Measurements from ENCODE around the gene THNSL1.

GRCh38 chr10:25017661-25018060 is 1.2 kb downstream of the THNSL1 start:
- TF ChIP-seq CTCF (conservative IDR thresholded peaks at IDR 0.05 in 1 of 2, IDR thresholded peaks at IDR 0.05 in 1 of 2; ENCODE audit: low read depth in 1 of 2, low read length in 2 of 2): no peak
- no peak for TF ChIP-seq EZH2 (IDR thresholded peaks at IDR 0.05; ENCODE audit: low read length, missing control alignments)
